Measurements from ENCODE around the gene ATRN. TPM values are rescaled to one million over a fixed set of nuclear protein-coding genes. Genes with fewer than 3 reads are reported as not detected.

Gene ATRN
- total and polyA plus RNA-seq, 2 donors from 2014 or later: 15.7 to 48.1 TPM

DNA sequence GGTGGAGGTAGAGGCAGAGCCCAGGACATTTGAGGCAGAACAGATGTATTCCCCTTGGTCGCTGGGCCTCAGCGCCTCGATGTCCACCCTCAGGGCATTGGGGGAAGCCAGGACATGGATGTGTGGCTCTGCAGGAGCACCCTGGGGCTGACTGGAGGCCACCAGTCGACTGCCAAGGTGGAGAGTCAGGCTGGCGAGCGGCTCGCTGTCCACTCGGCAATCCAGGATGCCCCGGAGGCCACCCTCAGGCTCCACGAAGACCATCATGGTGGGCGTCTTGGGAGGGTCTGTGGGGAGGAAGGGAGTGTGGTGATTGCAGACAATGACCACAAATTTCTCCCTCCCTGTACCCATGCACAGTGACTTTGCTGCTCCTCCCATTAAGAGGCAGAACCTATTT, 219.2 kb downstream of the ATRN start:
- H3K27ac ChIP-seq (ENCODE audit: low read depth in 2 of 2, low read length in 2 of 2): no peak overlapping the region
- no peak overlapping the region for H3K9ac ChIP-seq (ENCODE audit: low read length in 3 of 3)
- H3K9me3 ChIP-seq (ENCODE audit: control insufficient read depth in 2 of 3, insufficient read depth in 1 of 3, low read length in 3 of 3): no peaks in the 10 kb centered on the region
- TF ChIP-seq, protein P1, sequence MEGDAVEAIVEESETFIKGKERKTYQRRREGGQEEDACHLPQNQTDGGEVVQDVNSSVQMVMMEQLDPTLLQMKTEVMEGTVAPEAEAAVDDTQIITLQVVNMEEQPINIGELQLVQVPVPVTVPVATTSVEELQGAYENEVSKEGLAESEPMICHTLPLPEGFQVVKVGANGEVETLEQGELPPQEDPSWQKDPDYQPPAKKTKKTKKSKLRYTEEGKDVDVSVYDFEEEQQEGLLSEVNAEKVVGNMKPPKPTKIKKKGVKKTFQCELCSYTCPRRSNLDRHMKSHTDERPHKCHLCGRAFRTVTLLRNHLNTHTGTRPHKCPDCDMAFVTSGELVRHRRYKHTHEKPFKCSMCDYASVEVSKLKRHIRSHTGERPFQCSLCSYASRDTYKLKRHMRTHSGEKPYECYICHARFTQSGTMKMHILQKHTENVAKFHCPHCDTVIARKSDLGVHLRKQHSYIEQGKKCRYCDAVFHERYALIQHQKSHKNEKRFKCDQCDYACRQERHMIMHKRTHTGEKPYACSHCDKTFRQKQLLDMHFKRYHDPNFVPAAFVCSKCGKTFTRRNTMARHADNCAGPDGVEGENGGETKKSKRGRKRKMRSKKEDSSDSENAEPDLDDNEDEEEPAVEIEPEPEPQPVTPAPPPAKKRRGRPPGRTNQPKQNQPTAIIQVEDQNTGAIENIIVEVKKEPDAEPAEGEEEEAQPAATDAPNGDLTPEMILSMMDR (IDR thresholded peaks at IDR 0.05; ENCODE audit: borderline replicate concordance, extremely low read depth, insufficient read depth): no peak
- DNase-seq: no peak
- intact Hi-C loops (cut with DNase I): no loop called here
- H3K27me3 ChIP-seq (ENCODE audit: control insufficient read depth, insufficient read depth, low read length): no peaks in the 10 kb centered on the region
- no peaks in the 10 kb centered on the region for H3K36me3 ChIP-seq (ENCODE audit: control insufficient read depth in 2 of 3, insufficient read depth in 3 of 3, low read length in 3 of 3)
- H3K4me3 ChIP-seq (ENCODE audit: low read length in 3 of 3): no peak overlapping the region
- FAIRE-seq: no peak
- H3K4me1 ChIP-seq (ENCODE audit: control insufficient read depth in 2 of 3, insufficient read depth in 2 of 3, low read depth in 1 of 3, low read length in 3 of 3): peaks cover 0 to 4% (median 3%) of the 10 kb centered on the region in 3 donors

GRCh38 chr20:3690413-3690812, 219.6 kb downstream of the ATRN start:
- H3K9ac ChIP-seq (ENCODE audit: low read length in 3 of 3): no peak overlapping the region
- no peaks in the 10 kb centered on the region for H3K9me3 ChIP-seq (ENCODE audit: control insufficient read depth in 2 of 3, insufficient read depth in 1 of 3, low read length in 3 of 3)
- intact Hi-C loops (cut with DNase I): no loop called here
- FAIRE-seq (no peak), DNase-seq (no peak)
- H3K4me3 ChIP-seq (ENCODE audit: low read length in 3 of 3): no peak overlapping the region
- H3K4me1 ChIP-seq (ENCODE audit: control insufficient read depth in 2 of 3, insufficient read depth in 2 of 3, low read depth in 1 of 3, low read length in 3 of 3): peaks cover 0 to 4% (median 3%) of the 10 kb centered on the region in 3 donors
- H3K27ac ChIP-seq (ENCODE audit: low read depth in 2 of 2, low read length in 2 of 2): no peak overlapping the region
- TF ChIP-seq, protein P1 (IDR thresholded peaks at IDR 0.05; ENCODE audit: borderline replicate concordance, extremely low read depth, insufficient read depth): no peak
- no peaks in the 10 kb centered on the region for H3K27me3 ChIP-seq (ENCODE audit: control insufficient read depth, insufficient read depth, low read length)
- H3K36me3 ChIP-seq (ENCODE audit: control insufficient read depth in 2 of 3, insufficient read depth in 3 of 3, low read length in 3 of 3): no peaks in the 10 kb centered on the region

- TF ChIP-seq, protein P1 (IDR thresholded peaks at IDR 0.05; ENCODE audit: borderline replicate concordance, extremely low read depth, insufficient read depth): no peak
- DNase-seq (peak in 1 of 5 donors; percentile 76), FAIRE-seq (no peak)
- Histone ChIP-seq H3K4me3 (ENCODE audit: low read length in 3 of 3) (no peak overlapping the region), H3K27ac (ENCODE audit: low read depth in 2 of 2, low read length in 2 of 2) (no peak overlapping the region), H3K27me3 (ENCODE audit: control insufficient read depth, insufficient read depth, low read length) (no peaks in the 10 kb centered on the region), H3K9me3 (ENCODE audit: control insufficient read depth in 2 of 3, insufficient read depth in 1 of 3, low read length in 3 of 3) (no peaks in the 10 kb centered on the region), H3K9ac (ENCODE audit: low read length in 3 of 3) (no peak overlapping the region), H3K4me1 (ENCODE audit: control insufficient read depth in 2 of 3, insufficient read depth in 2 of 3, low read depth in 1 of 3, low read length in 3 of 3) (peaks cover 0 to 4% (median 3%) of the 10 kb centered on the region in 3 donors), H3K36me3 (ENCODE audit: control insufficient read depth in 2 of 3, insufficient read depth in 3 of 3, low read length in 3 of 3) (no peaks in the 10 kb centered on the region)
- intact Hi-C loops (cut with DNase I): no loop called here
These were observed 220.5 kb downstream of the ATRN start for GRCh38 chr20:3691306-3691705.

DNA sequence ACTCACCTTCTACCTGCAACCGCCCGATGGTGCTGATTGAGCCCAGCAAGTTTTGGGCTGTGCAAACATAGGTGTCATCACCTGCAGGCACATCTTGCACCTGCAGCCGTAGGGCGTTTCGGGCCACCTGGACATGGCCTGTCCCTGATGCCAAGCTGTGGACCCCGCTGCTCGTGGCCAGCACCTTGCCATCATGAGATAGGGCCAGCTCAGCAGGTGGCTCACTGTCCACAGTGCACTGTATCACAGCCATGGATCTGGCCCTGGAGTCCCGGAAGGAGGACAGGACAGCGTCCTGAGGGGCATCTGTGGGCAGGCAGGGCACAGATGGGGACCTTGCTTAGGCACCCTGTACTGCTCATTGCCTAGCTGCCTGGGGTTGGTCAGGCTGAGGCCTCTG, 221.1 kb downstream of the ATRN start:
- Histone ChIP-seq H3K4me1 (ENCODE audit: control insufficient read depth in 2 of 3, insufficient read depth in 2 of 3, low read depth in 1 of 3, low read length in 3 of 3) (no peaks in the 10 kb centered on the region), H3K27ac (ENCODE audit: low read depth in 2 of 2, low read length in 2 of 2) (no peak overlapping the region), H3K4me3 (ENCODE audit: low read length in 3 of 3) (no peak overlapping the region), H3K9me3 (ENCODE audit: control insufficient read depth in 2 of 3, insufficient read depth in 1 of 3, low read length in 3 of 3) (no peaks in the 10 kb centered on the region), H3K9ac (ENCODE audit: low read length in 3 of 3) (no peak overlapping the region), H3K36me3 (ENCODE audit: control insufficient read depth in 2 of 3, insufficient read depth in 3 of 3, low read length in 3 of 3) (no peaks in the 10 kb centered on the region), H3K27me3 (ENCODE audit: control insufficient read depth, insufficient read depth, low read length) (no peaks in the 10 kb centered on the region)
- no peak for FAIRE-seq
- intact Hi-C loops (cut with DNase I): no loop called here
- TF ChIP-seq, protein P1 (IDR thresholded peaks at IDR 0.05; ENCODE audit: borderline replicate concordance, extremely low read depth, insufficient read depth): no peak
- DNase-seq: peak in 1 of 5 donors; percentile 63
